ENCODE measurements around the gene HTR1D.

Gene HTR1D

GRCh38 chr1:23178950-23179349 lies 38.4 kb downstream of the HTR1D start:
- no peak for DNase-seq

GRCh38 chr1:23178414-23178813 lies 38.9 kb downstream of the HTR1D start:
- no peak for DNase-seq

- DNase-seq, result peak; percentile 66
Measured at GRCh38 chr1:23177438-23178380, 39.6 kb downstream of the HTR1D start.

- no peak for DNase-seq
Measured at GRCh38 chr1:23177031-23177430, 40.3 kb downstream of the HTR1D start.

- DNase-seq, result no peak
Measured at GRCh38 chr1:23174426-23175110, 42.7 kb downstream of the HTR1D start.

GRCh38 chr1:23171181-23171755 lies 46.0 kb downstream of the HTR1D start:
- no peak for DNase-seq

GRCh38 chr1:23169727-23170335 lies 47.5 kb downstream of the HTR1D start:
- DNase-seq, result peak; percentile 55

GRCh38 chr1:23169195-23169575 lies 48.1 kb downstream of the HTR1D start:
- no peak for DNase-seq

GRCh38 chr1:23168445-23169194 lies 48.7 kb downstream of the HTR1D start, which contains the start of gene LUZP1:
TSS of gene LUZP1 (minus strand) at chr1:23168856.
- peak; percentile 83 for DNase-seq

GRCh38 chr1:23168079-23168444 lies 49.2 kb downstream of the HTR1D start:
- peak; percentile 54 for DNase-seq

GRCh38 chr1:23167353-23168078 lies 49.8 kb downstream of the HTR1D start:
- DNase-seq, result peak; percentile 48

GRCh38 chr1:23166854-23167253 lies 50.4 kb downstream of the HTR1D start:
- DNase-seq, result no peak

- DNase-seq, result no peak
Measured at GRCh38 chr1:23163395-23163794, 53.9 kb downstream of the HTR1D start.

GRCh38 chr1:23159963-23160877 lies 57.1 kb downstream of the HTR1D start:
- DNase-seq, result no peak

GRCh38 chr1:23156940-23157339 lies 60.4 kb downstream of the HTR1D start:
- DNase-seq, result no peak

GRCh38 chr1:23152966-23153684 lies 64.2 kb downstream of the HTR1D start:
- no peak for DNase-seq

GRCh38 chr1:23150742-23151141 lies 66.6 kb downstream of the HTR1D start:
- DNase-seq, result no peak

- no peak for DNase-seq
Measured at GRCh38 chr1:23150125-23150524, 67.2 kb downstream of the HTR1D start.

- DNase-seq, result no peak
Measured at GRCh38 chr1:23149114-23149513, 68.2 kb downstream of the HTR1D start.

GRCh38 chr1:23148084-23148483 lies 69.2 kb downstream of the HTR1D start:
- DNase-seq, result peak; percentile 9

Data from CD4-positive, alpha-beta T cell treated with Interleukin-17A for 4 hours (primary cell).